Measurements from ENCODE around the gene SSH3.

DNA sequence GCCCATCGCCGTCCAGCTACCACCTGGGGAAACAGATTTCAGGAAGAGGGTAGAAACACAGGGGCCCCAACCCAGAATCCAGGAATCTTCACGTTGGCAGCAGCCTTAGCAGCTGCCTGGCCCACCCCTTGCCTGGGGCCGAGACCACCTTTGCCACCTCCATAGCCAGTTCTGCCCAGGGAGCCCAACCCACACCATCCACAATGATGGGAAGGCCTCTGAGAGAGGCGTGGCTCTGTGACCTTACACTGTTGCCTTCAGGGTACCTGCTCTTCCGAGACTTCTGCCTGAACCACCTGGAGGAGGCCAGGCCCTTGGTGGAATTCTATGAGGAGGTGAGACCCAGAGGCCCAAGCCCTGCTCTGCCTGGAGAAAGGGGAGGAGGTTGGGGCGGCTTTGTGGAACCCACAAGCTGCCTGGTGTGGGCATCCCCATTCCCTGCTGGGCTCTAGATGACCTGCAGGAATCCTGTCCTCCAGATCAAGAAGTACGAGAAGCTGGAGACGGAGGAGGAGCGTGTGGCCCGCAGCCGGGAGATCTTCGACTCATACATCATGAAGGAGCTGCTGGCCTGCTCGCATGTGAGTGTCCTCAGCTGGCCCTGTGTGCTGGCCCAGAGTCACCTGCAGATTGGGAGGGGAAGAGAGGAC, 24.3 kb upstream of the SSH3 start:
- TF ChIP-seq, protein P1, sequence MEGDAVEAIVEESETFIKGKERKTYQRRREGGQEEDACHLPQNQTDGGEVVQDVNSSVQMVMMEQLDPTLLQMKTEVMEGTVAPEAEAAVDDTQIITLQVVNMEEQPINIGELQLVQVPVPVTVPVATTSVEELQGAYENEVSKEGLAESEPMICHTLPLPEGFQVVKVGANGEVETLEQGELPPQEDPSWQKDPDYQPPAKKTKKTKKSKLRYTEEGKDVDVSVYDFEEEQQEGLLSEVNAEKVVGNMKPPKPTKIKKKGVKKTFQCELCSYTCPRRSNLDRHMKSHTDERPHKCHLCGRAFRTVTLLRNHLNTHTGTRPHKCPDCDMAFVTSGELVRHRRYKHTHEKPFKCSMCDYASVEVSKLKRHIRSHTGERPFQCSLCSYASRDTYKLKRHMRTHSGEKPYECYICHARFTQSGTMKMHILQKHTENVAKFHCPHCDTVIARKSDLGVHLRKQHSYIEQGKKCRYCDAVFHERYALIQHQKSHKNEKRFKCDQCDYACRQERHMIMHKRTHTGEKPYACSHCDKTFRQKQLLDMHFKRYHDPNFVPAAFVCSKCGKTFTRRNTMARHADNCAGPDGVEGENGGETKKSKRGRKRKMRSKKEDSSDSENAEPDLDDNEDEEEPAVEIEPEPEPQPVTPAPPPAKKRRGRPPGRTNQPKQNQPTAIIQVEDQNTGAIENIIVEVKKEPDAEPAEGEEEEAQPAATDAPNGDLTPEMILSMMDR (IDR thresholded peaks at IDR 0.05), result no peak
- no peak for TF ChIP-seq POLR2A (IDR thresholded peaks at IDR 0.05)
